HEK293T (cell line): ENCODE data around the gene TEDC2.
"Not testable (repeated sequence)": the region's sequence is repeated elsewhere in the genome, so short reads cannot be mapped to it uniquely, and the experiment has no call there.

Experiments used
- CTCF ChIA-PET: fragments of 350-600 bp; formaldehyde crosslinking; extraction: SDS; loops from one replicate; lab custom pipeline; 2021; ENCODE audit warnings: antibody characterized with exemption, inconsistent platforms; lab: Yijun Ruan, JAX
- POLR2A ChIA-PET: fragments of 350-600 bp; formaldehyde crosslinking; extraction: SDS; loops from one replicate; lab custom pipeline; 2020; ENCODE audit warnings: antibody characterized with exemption, inconsistent platforms; lab: Yijun Ruan, JAX
- DNase-seq: peaks from one replicate; pipeline ENCODE4 v3.0.0; 2012; ENCODE audit warnings: mixed read lengths; ENCODE audit errors: extremely low spot score
- ARNT ChIP-seq: fragments of 450-650 bp; IDR thresholded peaks from 2 replicates; pipeline ENCODE4 v1.6.1; 2017; ENCODE audit warnings: mild to moderate bottlenecking
- BHLHE40 ChIP-seq: fragments of 450-650 bp; IDR thresholded peaks from 2 replicates; pipeline ENCODE4 v1.6.1; 2016; ENCODE audit warnings: mild to moderate bottlenecking, moderate library complexity, borderline replicate concordance
- CTBP1 ChIP-seq: fragments of 450-650 bp; IDR thresholded peaks from 2 replicates; pipeline ENCODE4 v1.6.1; 2016; ENCODE audit warnings: borderline replicate concordance
- ELF4 ChIP-seq: fragments of 450-650 bp; IDR thresholded peaks from 2 replicates; pipeline ENCODE4 v1.6.1; 2017; ENCODE audit warnings: antibody characterized with exemption
- FOXA1 ChIP-seq: fragments of 450-650 bp; IDR thresholded peaks from 2 replicates; pipeline ENCODE4 v1.6.1; 2016; ENCODE audit warnings: mild to moderate bottlenecking
- FOXK2 ChIP-seq: fragments of 450-650 bp; IDR thresholded peaks from 2 replicates; pipeline ENCODE4 v1.6.1; 2016; ENCODE audit warnings: mild to moderate bottlenecking
- FOXM1 ChIP-seq: fragments of 450-650 bp; IDR thresholded peaks from 2 replicates; pipeline ENCODE4 v1.6.1; 2017; ENCODE audit warnings: mild to moderate bottlenecking, borderline replicate concordance
- HDGF ChIP-seq: fragments of 450-650 bp; IDR thresholded peaks from 2 replicates; pipeline ENCODE4 v1.6.1; 2017; ENCODE audit warnings: antibody characterized with exemption, borderline replicate concordance
- L3MBTL2 ChIP-seq: fragments of 450-650 bp; conservative IDR thresholded peaks from 2 replicates; pipeline ENCODE4 v1.6.1; 2016; ENCODE audit warnings: mild to moderate bottlenecking
- LEF1 ChIP-seq: fragments of 450-650 bp; IDR thresholded peaks from 2 replicates; pipeline ENCODE4 v1.6.1; 2017; ENCODE audit warnings: mild to moderate bottlenecking, borderline replicate concordance
- NFRKB ChIP-seq: fragments of 450-650 bp; IDR thresholded peaks from 2 replicates; pipeline ENCODE4 v1.6.1; 2016; ENCODE audit warnings: mild to moderate bottlenecking, moderate library complexity
- PKNOX1 ChIP-seq: fragments of 450-650 bp; IDR thresholded peaks from 2 replicates; pipeline ENCODE4 v1.6.1; 2016
- SP1 ChIP-seq: fragments of 450-650 bp; IDR thresholded peaks from 2 replicates; pipeline ENCODE4 v1.6.1; 2017
- SUZ12 ChIP-seq: fragments of 450-650 bp; IDR thresholded peaks from 2 replicates; pipeline ENCODE4 v1.6.1; 2016; ENCODE audit warnings: mild to moderate bottlenecking
- TARDBP ChIP-seq: fragments of 450-650 bp; IDR thresholded peaks from 2 replicates; pipeline ENCODE4 v1.6.1; 2016
- ZNF384 ChIP-seq: fragments of 450-650 bp; IDR thresholded peaks from 2 replicates; pipeline ENCODE4 v1.6.1; 2016

The TEDC2 gene

GRCh38 chr16:2437032-2437790 is 22.7 kb upstream of the TEDC2 start:
- CTCF ChIA-PET: no interaction called here

GRCh38 chr16:2438121-2438520 is 21.8 kb upstream of the TEDC2 start:
- no peak for TF ChIP-seq SP1
- no peak for TF ChIP-seq BHLHE40
- TF ChIP-seq SUZ12: no peak
- TF ChIP-seq LEF1: no peak
- TF ChIP-seq ARNT: no peak
- TF ChIP-seq ELF4: no peak
- no peak for TF ChIP-seq NFRKB
- no peak for TF ChIP-seq TARDBP
- no peak for TF ChIP-seq FOXM1
- TF ChIP-seq PKNOX1: no peak
- TF ChIP-seq FOXA1: no peak
- no peak for TF ChIP-seq L3MBTL2
- no peak for TF ChIP-seq FOXK2
- TF ChIP-seq HDGF: no peak
- no peak for TF ChIP-seq CTBP1
- no peak for TF ChIP-seq ZNF384
- POLR2A ChIA-PET: interaction anchor here (0.9 kb wide), 1 partner anchor 8 kb away, joined by 3 read pairs; no protein-coding TSS in a partner anchor
- no peak for DNase-seq
- CTCF ChIA-PET: no interaction called here

More at GRCh38 chr16:2437032-2437790, 22.7 kb upstream of the TEDC2 start:
- POLR2A ChIA-PET: interaction anchor here (1.0 kb wide), 1 partner anchor 9 kb away, joined by 3 read pairs; no protein-coding TSS in a partner anchor
- TF ChIP-seq BHLHE40 (no peak), FOXA1 (no peak), SUZ12 (no peak), CTBP1 (no peak), NFRKB (no peak), LEF1 (no peak), ARNT (no peak), FOXK2 (no peak), FOXM1 (no peak), PKNOX1 (no peak), SP1 (no peak)
- DNase-seq: no peak

GRCh38 chr16:2439598-2439997 is 20.3 kb upstream of the TEDC2 start:
- TF ChIP-seq NFRKB: no peak
- TF ChIP-seq BHLHE40: no peak
- no peak for TF ChIP-seq PKNOX1
- TF ChIP-seq ELF4: no peak
- TF ChIP-seq HDGF: no peak
- no peak for TF ChIP-seq CTBP1
- no peak for TF ChIP-seq SP1
- no peak for TF ChIP-seq ARNT
- TF ChIP-seq LEF1: no peak
- TF ChIP-seq FOXA1: no peak
- no peak for TF ChIP-seq ZNF384
- no peak for TF ChIP-seq L3MBTL2
- no peak for TF ChIP-seq FOXK2
- no peak for TF ChIP-seq TARDBP
- no peak for TF ChIP-seq SUZ12
- no peak for TF ChIP-seq FOXM1
- no peak for DNase-seq
- ChIA-PET CTCF (no interaction called here), POLR2A (interaction anchor here (0.8 to 1.9 kb wide), 3 partner anchors 12 to 19 kb away, joined by 3 to 6 read pairs (median 5); partner anchors contain the start of gene TEDC2)

GRCh38 chr16:2441143-2441804 is 18.6 kb upstream of the TEDC2 start:
- CTCF ChIA-PET: interaction anchor here (0.7 to 0.9 kb wide), 2 partner anchors 59 to 421 kb away, joined by 3 read pairs; no protein-coding TSS in a partner anchor
- POLR2A ChIA-PET: interaction anchor here (1.9 kb wide), 1 partner anchor 14 kb away, joined by 6 read pairs; no protein-coding TSS in a partner anchor
- DNase-seq: not testable (repeated sequence)

- DNase-seq: no peak
- ChIA-PET POLR2A (interaction anchor here (0.8 kb wide), 2 partner anchors 16 kb away, joined by 3 read pairs; partner anchors contain the start of gene TEDC2), CTCF (no interaction called here)
- TF ChIP-seq LEF1 (no peak), BHLHE40 (no peak), FOXA1 (no peak), FOXM1 (no peak), HDGF (no peak), PKNOX1 (no peak), SP1 (no peak), TARDBP (no peak), L3MBTL2 (no peak), ARNT (no peak), ELF4 (no peak), FOXK2 (no peak), ZNF384 (no peak), CTBP1 (no peak), NFRKB (no peak)
These were observed 16.4 kb upstream of the TEDC2 start for GRCh38 chr16:2443555-2443954.
